Measurements from ENCODE around the gene LANCL1.

Gene LANCL1

GRCh38 chr2:210476194-210477128 lies at the start of gene LANCL1:
TSS of gene LANCL1 (minus strand) at chr2:210476759. CDS start at chr2:210476396, 363 bp downstream.
- no peaks in the 10 kb centered on the region for H3K9me3 Mint-ChIP-seq
- peaks cover 20% of the 10 kb centered on the region for H3K4me1 Mint-ChIP-seq
- no peaks in the 10 kb centered on the region for H3K27me3 Mint-ChIP-seq
- peak within 1 kb of the TSS; percentile 93 for H3K27ac Mint-ChIP-seq
- H3K36me3 Mint-ChIP-seq = peaks cover 8% of the 10 kb centered on the region
- ATAC-seq (ENCODE audit: low read depth) (peak; percentile 100), DNase-seq (ENCODE audit: low spot score in 2 of 2) (peak; percentile 66 to 69)
- peak within 1 kb of the TSS; percentile 97 for H3K4me3 Mint-ChIP-seq

GRCh38 chr2:210524533-210524932 lies 48.0 kb upstream of the LANCL1 start:
- Mint-ChIP-seq H3K27me3 (peaks cover 12% of the 10 kb centered on the region), H3K4me1 (no peaks in the 10 kb centered on the region), H3K9me3 (no peaks in the 10 kb centered on the region), H3K27ac (no peak overlapping the region), H3K4me3 (no peak overlapping the region), H3K36me3 (no peaks in the 10 kb centered on the region)
- ATAC-seq (ENCODE audit: low read depth) (no peak), DNase-seq (ENCODE audit: low spot score in 2 of 2) (no peak)

GRCh38 chr2:210523650-210524289 lies 47.2 kb upstream of the LANCL1 start:
- no peak for ATAC-seq (ENCODE audit: low read depth)
- Mint-ChIP-seq H3K36me3 (no peaks in the 10 kb centered on the region), H3K4me1 (no peaks in the 10 kb centered on the region), H3K9me3 (no peaks in the 10 kb centered on the region), H3K4me3 (no peak overlapping the region), H3K27me3 (peaks cover 13% of the 10 kb centered on the region), H3K27ac (no peak overlapping the region)
- DNase-seq (ENCODE audit: low spot score in 2 of 2) = no peak

- Mint-ChIP-seq H3K27ac (no peak overlapping the region), H3K4me1 (no peaks in the 10 kb centered on the region), H3K4me3 (no peak overlapping the region), H3K36me3 (no peaks in the 10 kb centered on the region), H3K27me3 (peaks cover 13% of the 10 kb centered on the region), H3K9me3 (no peaks in the 10 kb centered on the region)
- DNase-seq (ENCODE audit: low spot score in 2 of 2) = no peak
- no peak for ATAC-seq (ENCODE audit: low read depth)
Measured at GRCh38 chr2:210522399-210522798, 45.8 kb upstream of the LANCL1 start.

- H3K27ac Mint-ChIP-seq = no peak overlapping the region
- ATAC-seq (ENCODE audit: low read depth) = no peak
- H3K4me1 Mint-ChIP-seq = no peaks in the 10 kb centered on the region
- peaks cover 1% of the 10 kb centered on the region for H3K9me3 Mint-ChIP-seq
- H3K4me3 Mint-ChIP-seq = no peak overlapping the region
- peaks cover 9% of the 10 kb centered on the region for H3K27me3 Mint-ChIP-seq
- DNase-seq (ENCODE audit: low spot score in 2 of 2) = no peak
- H3K36me3 Mint-ChIP-seq = no peaks in the 10 kb centered on the region
Measured at GRCh38 chr2:210519594-210519993, 43.0 kb upstream of the LANCL1 start.

GRCh38 chr2:210517264-210517663 lies 40.7 kb upstream of the LANCL1 start:
- no peaks in the 10 kb centered on the region for H3K36me3 Mint-ChIP-seq
- DNase-seq (ENCODE audit: low spot score in 2 of 2) = no peak
- no peaks in the 10 kb centered on the region for H3K4me1 Mint-ChIP-seq
- peaks cover 1% of the 10 kb centered on the region for H3K9me3 Mint-ChIP-seq
- no peak for ATAC-seq (ENCODE audit: low read depth)
- peaks cover 9% of the 10 kb centered on the region for H3K27me3 Mint-ChIP-seq
- no peak overlapping the region for H3K4me3 Mint-ChIP-seq
- no peak overlapping the region for H3K27ac Mint-ChIP-seq

GRCh38 chr2:210515911-210516310 lies 39.4 kb upstream of the LANCL1 start:
- no peaks in the 10 kb centered on the region for H3K4me1 Mint-ChIP-seq
- no peak overlapping the region for H3K4me3 Mint-ChIP-seq
- peaks cover 9% of the 10 kb centered on the region for H3K27me3 Mint-ChIP-seq
- H3K9me3 Mint-ChIP-seq = peaks cover 1% of the 10 kb centered on the region
- no peak overlapping the region for H3K27ac Mint-ChIP-seq
- DNase-seq (ENCODE audit: low spot score in 2 of 2) (no peak), ATAC-seq (ENCODE audit: low read depth) (no peak)
- H3K36me3 Mint-ChIP-seq = no peaks in the 10 kb centered on the region

GRCh38 chr2:210503725-210504191 lies 27.2 kb upstream of the LANCL1 start:
- H3K4me1 Mint-ChIP-seq = peaks cover 6% of the 10 kb centered on the region
- no peak overlapping the region for H3K27ac Mint-ChIP-seq
- peaks cover 3% of the 10 kb centered on the region for H3K36me3 Mint-ChIP-seq
- ATAC-seq (ENCODE audit: low read depth) (no peak), DNase-seq (ENCODE audit: low spot score in 2 of 2) (no peak)
- H3K27me3 Mint-ChIP-seq = peaks cover 10% of the 10 kb centered on the region
- H3K4me3 Mint-ChIP-seq = no peak overlapping the region
- peaks cover 5% of the 10 kb centered on the region for H3K9me3 Mint-ChIP-seq

- peaks cover 6% of the 10 kb centered on the region for H3K4me1 Mint-ChIP-seq
- H3K27me3 Mint-ChIP-seq = peaks cover 10% of the 10 kb centered on the region
- H3K27ac Mint-ChIP-seq = no peak overlapping the region
- DNase-seq (ENCODE audit: low spot score in 2 of 2) = peak; percentile 8 to 25
- H3K9me3 Mint-ChIP-seq = peaks cover 5% of the 10 kb centered on the region
- H3K36me3 Mint-ChIP-seq = peaks cover 3% of the 10 kb centered on the region
- H3K4me3 Mint-ChIP-seq = peak overlapping the region; percentile 63
- ATAC-seq (ENCODE audit: low read depth) = peak; percentile 38
Measured at GRCh38 chr2:210503001-210503623, 26.6 kb upstream of the LANCL1 start.

- Mint-ChIP-seq H3K4me3 (no peak overlapping the region), H3K27me3 (peaks cover 2% of the 10 kb centered on the region), H3K36me3 (peaks cover under 1% of the 10 kb centered on the region), H3K27ac (no peak overlapping the region), H3K4me1 (peaks cover 11% of the 10 kb centered on the region), H3K9me3 (peaks cover 2% of the 10 kb centered on the region)
- DNase-seq (ENCODE audit: low spot score in 2 of 2) (peak in 1 of 2 donors; percentile 10), ATAC-seq (ENCODE audit: low read depth) (peak; percentile 99)
Measured at GRCh38 chr2:210496512-210496911, 20.0 kb upstream of the LANCL1 start.

- no peaks in the 10 kb centered on the region for H3K36me3 Mint-ChIP-seq
- DNase-seq (ENCODE audit: low spot score in 2 of 2) (no peak), ATAC-seq (ENCODE audit: low read depth) (no peak)
- no peak overlapping the region for H3K4me3 Mint-ChIP-seq
- peaks cover 11% of the 10 kb centered on the region for H3K4me1 Mint-ChIP-seq
- no peaks in the 10 kb centered on the region for H3K9me3 Mint-ChIP-seq
- H3K27me3 Mint-ChIP-seq = no peaks in the 10 kb centered on the region
- H3K27ac Mint-ChIP-seq = no peak overlapping the region
Measured at GRCh38 chr2:210493528-210493927, 17.0 kb upstream of the LANCL1 start.

GRCh38 chr2:210481601-210482175 lies 5.1 kb upstream of the LANCL1 start:
- Mint-ChIP-seq H3K27me3 (no peaks in the 10 kb centered on the region), H3K4me1 (peaks cover 12% of the 10 kb centered on the region), H3K4me3 (no peak overlapping the region), H3K36me3 (peaks cover 6% of the 10 kb centered on the region), H3K9me3 (peaks cover 9% of the 10 kb centered on the region), H3K27ac (no peak overlapping the region)
- ATAC-seq (ENCODE audit: low read depth) (no peak), DNase-seq (ENCODE audit: low spot score in 2 of 2) (no peak)

GRCh38 chr2:210480764-210481163 lies 4.2 kb upstream of the LANCL1 start:
- Mint-ChIP-seq H3K4me1 (peaks cover 14% of the 10 kb centered on the region), H3K27ac (no peak overlapping the region), H3K36me3 (peaks cover 6% of the 10 kb centered on the region), H3K27me3 (no peaks in the 10 kb centered on the region), H3K4me3 (no peak overlapping the region), H3K9me3 (peaks cover 9% of the 10 kb centered on the region)
- ATAC-seq (ENCODE audit: low read depth) (no peak), DNase-seq (ENCODE audit: low spot score in 2 of 2) (no peak)

- no peaks in the 10 kb centered on the region for H3K27me3 Mint-ChIP-seq
- peaks cover 7% of the 10 kb centered on the region for H3K9me3 Mint-ChIP-seq
- ATAC-seq (ENCODE audit: low read depth) (no peak), DNase-seq (ENCODE audit: low spot score in 2 of 2) (no peak)
- no peak overlapping the region for H3K4me3 Mint-ChIP-seq
- H3K27ac Mint-ChIP-seq = no peak overlapping the region
- H3K4me1 Mint-ChIP-seq = peaks cover 16% of the 10 kb centered on the region
- peaks cover 3% of the 10 kb centered on the region for H3K36me3 Mint-ChIP-seq
Measured at GRCh38 chr2:210480079-210480478, 3.5 kb upstream of the LANCL1 start.
